GM12872 (cell line): ENCODE data around the gene WASHC4.

Experiments used
- TF ChIP-seq, protein P1 (sequence below): IDR thresholded peaks from 3 replicates; pipeline ENCODE4 v1.5.1; 2011; ENCODE audit warnings: low read depth, mild to moderate bottlenecking, low read length, moderate library complexity; ENCODE audit not compliant: insufficient read depth

Gene WASHC4

GRCh38 chr12:105214670-105215375 is 107.3 kb downstream of the WASHC4 start:
- TF ChIP-seq, protein P1, sequence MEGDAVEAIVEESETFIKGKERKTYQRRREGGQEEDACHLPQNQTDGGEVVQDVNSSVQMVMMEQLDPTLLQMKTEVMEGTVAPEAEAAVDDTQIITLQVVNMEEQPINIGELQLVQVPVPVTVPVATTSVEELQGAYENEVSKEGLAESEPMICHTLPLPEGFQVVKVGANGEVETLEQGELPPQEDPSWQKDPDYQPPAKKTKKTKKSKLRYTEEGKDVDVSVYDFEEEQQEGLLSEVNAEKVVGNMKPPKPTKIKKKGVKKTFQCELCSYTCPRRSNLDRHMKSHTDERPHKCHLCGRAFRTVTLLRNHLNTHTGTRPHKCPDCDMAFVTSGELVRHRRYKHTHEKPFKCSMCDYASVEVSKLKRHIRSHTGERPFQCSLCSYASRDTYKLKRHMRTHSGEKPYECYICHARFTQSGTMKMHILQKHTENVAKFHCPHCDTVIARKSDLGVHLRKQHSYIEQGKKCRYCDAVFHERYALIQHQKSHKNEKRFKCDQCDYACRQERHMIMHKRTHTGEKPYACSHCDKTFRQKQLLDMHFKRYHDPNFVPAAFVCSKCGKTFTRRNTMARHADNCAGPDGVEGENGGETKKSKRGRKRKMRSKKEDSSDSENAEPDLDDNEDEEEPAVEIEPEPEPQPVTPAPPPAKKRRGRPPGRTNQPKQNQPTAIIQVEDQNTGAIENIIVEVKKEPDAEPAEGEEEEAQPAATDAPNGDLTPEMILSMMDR, result no peak

DNA sequence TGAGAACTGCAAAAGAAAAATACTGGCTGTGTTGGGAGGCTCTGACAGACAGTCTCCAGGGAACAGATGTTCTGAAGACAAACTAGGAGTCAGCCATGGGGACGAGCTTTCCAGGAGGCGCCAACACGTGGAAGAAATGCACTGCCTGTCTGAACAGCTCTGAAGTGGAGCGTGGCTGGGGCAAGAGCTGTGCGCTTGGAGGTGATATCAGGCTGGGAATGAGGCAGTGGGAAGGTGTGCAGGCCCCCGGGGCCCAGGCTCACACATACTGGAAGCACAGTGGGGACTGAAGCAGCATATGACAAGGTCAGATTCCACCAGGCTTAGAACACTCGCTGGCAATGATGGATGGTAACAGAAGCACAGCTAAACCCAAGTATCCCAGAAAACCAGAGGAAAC is 110.9 kb downstream of the WASHC4 start:
- TF ChIP-seq, protein P1, result no peak
